SU-DHL-6 (cell line): ENCODE data around the gene HHATL.

Source experiments
- EZH2phosphoT487 ChIP-seq: fragments of 200-600 bp; sonication (generic), shearing (Covaris generic); conservative IDR thresholded peaks from 2 replicates; pipeline ENCODE4 v1.6.1; 2018; ENCODE audit warnings: mild to moderate bottlenecking, antibody characterized with exemption, low read length, moderate library complexity, mixed read lengths
- TF ChIP-seq, protein P1 (sequence below): fragments of 200-600 bp; sonication (generic); IDR thresholded peaks from one replicate; pipeline ENCODE4 v1.5.1; 2017; ENCODE audit warnings: antibody characterized with exemption, mild to moderate bottlenecking, low read length, moderate library complexity; ENCODE audit not compliant: insufficient read depth, poor library complexity, severe bottlenecking

DNA sequence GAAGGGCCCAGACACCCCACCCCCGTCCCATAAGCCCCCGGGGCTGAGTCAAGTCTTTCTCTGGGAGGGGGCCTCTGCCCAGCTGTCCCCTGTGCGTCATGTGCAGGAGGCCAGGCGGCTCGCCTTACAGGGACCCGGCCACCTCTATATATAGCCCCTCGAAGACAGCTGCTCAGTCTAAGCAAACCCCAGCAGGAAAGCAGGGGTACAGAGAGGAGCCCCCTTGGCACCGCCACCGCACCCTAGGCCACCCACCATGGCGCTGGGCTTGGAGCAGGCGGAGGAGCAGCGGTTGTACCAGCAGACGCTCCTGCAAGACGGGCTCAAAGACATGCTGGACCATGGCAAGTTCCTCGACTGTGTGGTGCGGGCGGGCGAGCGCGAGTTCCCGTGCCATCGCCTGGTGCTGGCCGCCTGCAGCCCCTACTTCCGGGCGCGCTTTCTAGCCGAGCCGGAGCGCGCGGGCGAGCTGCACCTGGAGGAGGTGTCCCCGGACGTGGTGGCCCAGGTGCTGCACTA lies 17.2 kb downstream of the HHATL start, which contains the start of gene KLHL40:
- TF ChIP-seq, protein P1, sequence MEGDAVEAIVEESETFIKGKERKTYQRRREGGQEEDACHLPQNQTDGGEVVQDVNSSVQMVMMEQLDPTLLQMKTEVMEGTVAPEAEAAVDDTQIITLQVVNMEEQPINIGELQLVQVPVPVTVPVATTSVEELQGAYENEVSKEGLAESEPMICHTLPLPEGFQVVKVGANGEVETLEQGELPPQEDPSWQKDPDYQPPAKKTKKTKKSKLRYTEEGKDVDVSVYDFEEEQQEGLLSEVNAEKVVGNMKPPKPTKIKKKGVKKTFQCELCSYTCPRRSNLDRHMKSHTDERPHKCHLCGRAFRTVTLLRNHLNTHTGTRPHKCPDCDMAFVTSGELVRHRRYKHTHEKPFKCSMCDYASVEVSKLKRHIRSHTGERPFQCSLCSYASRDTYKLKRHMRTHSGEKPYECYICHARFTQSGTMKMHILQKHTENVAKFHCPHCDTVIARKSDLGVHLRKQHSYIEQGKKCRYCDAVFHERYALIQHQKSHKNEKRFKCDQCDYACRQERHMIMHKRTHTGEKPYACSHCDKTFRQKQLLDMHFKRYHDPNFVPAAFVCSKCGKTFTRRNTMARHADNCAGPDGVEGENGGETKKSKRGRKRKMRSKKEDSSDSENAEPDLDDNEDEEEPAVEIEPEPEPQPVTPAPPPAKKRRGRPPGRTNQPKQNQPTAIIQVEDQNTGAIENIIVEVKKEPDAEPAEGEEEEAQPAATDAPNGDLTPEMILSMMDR: no peak
- TF ChIP-seq EZH2phosphoT487: no peak
